NCI-H2081 (cell line): Measurements from ENCODE around the gene SHLD1.
A peak's percentile ranks its signal among the peaks of the same experiment; 100 is the strongest.
"Not testable (repeated sequence)": the region's sequence is repeated elsewhere in the genome, so short reads cannot be mapped to it uniquely, and the experiment has no call there.

Experiments
- DNase-seq, 2 experiments: peaks; one replicate each; lab custom pipeline; 2025; lab: John Stamatoyannopoulos, UW

Gene SHLD1

GRCh38 chr20:5749952-5750779 is at the start of gene SHLD1:
TSS of gene SHLD1 (plus strand) at chr20:5750401. CDS start at chr20:5772866, 22,465 bp downstream.
- DNase-seq = peak; percentile 83 to 89

- DNase-seq = not testable (repeated sequence)
Observed at GRCh38 chr20:5702339-5702738, 47.9 kb upstream of the SHLD1 start.

- DNase-seq = peak in 1 of 2 experiments; percentile 20
Observed at GRCh38 chr20:5703681-5704101, 46.5 kb upstream of the SHLD1 start.

GRCh38 chr20:5705827-5706226 is 44.4 kb upstream of the SHLD1 start:
- DNase-seq = no peak

- DNase-seq = no peak
Observed at GRCh38 chr20:5706797-5707196, 43.4 kb upstream of the SHLD1 start.

- no peak for DNase-seq
Observed at GRCh38 chr20:5710551-5710950, 39.6 kb upstream of the SHLD1 start.

GRCh38 chr20:5714261-5715041 is 35.8 kb upstream of the SHLD1 start:
- peak in 1 of 2 experiments; percentile 1 for DNase-seq

- no peak for DNase-seq
Observed at GRCh38 chr20:5715071-5715841, 34.9 kb upstream of the SHLD1 start.

- no peak for DNase-seq
Observed at GRCh38 chr20:5716953-5717352, 33.2 kb upstream of the SHLD1 start.

- DNase-seq = no peak
Observed at GRCh38 chr20:5718896-5719595, 31.2 kb upstream of the SHLD1 start.

- no peak for DNase-seq
Observed at GRCh38 chr20:5719861-5720403, 30.3 kb upstream of the SHLD1 start.

- no peak for DNase-seq
Observed at GRCh38 chr20:5720696-5721095, 29.5 kb upstream of the SHLD1 start.

GRCh38 chr20:5721356-5721755 is 28.8 kb upstream of the SHLD1 start:
- not testable (repeated sequence) for DNase-seq

- no peak for DNase-seq
Observed at GRCh38 chr20:5722927-5723326, 27.3 kb upstream of the SHLD1 start.

GRCh38 chr20:5725183-5725463 is 25.1 kb upstream of the SHLD1 start:
- DNase-seq = not testable (repeated sequence)

- no peak for DNase-seq
Observed at GRCh38 chr20:5727018-5727515, 23.1 kb upstream of the SHLD1 start.

- no peak for DNase-seq
Observed at GRCh38 chr20:5729348-5729747, 20.9 kb upstream of the SHLD1 start.

- no peak for DNase-seq
Observed at GRCh38 chr20:5730131-5730530, 20.1 kb upstream of the SHLD1 start.

GRCh38 chr20:5731753-5732366 is 18.3 kb upstream of the SHLD1 start:
- DNase-seq = no peak

- no peak for DNase-seq
Observed at GRCh38 chr20:5734602-5735001, 15.6 kb upstream of the SHLD1 start.
